HFF-Myc (cell line): ENCODE results near the gene GAREM1.

Experiments used
- DNase-seq: peaks from one replicate; pipeline ENCODE4 v3.0.0-alpha.2; 2011; ENCODE audit warnings: low read depth; ENCODE audit errors: extremely low read depth
- H3K4me3 ChIP-seq: replicated peaks from 2 replicates; pipeline ENCODE4 v1.5.1; 2011; ENCODE audit warnings: low read depth, mild to moderate bottlenecking, control low read depth, low read length
- CTCF ChIP-seq: IDR thresholded peaks from 2 replicates; pipeline ENCODE4 v1.5.1; 2012; ENCODE audit warnings: mild to moderate bottlenecking, low read depth, low read length, control low read depth; ENCODE audit errors: missing control alignments

GAREM1 gene

DNA sequence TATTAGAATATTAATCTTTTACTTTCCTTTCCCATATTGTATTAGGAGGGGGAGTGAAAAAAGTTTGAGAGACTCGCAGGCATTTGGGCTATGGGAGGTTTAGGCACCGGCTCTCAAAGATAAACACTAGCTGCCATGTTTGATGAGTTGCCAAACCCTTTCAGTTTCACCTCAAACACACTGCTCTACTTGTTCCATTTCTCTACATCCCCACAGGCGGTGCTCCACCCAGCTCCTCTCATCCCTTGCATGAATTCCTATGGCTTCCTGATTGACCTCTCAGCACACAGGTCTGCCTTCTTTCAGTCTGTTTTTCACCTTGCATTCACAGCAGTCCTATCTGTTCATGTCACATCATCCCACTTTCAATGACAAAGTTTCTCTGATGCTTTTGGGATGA, 215.1 kb downstream of the GAREM1 start:
- H3K4me3 ChIP-seq: no peak overlapping the region
- no peak for DNase-seq
- no peak for TF ChIP-seq CTCF

GRCh38 chr18:32252141-32252860, 218.4 kb downstream of the GAREM1 start:
- no peak overlapping the region for H3K4me3 ChIP-seq
- TF ChIP-seq CTCF: no peak
- DNase-seq: no peak

- no peak for TF ChIP-seq CTCF
- no peak for DNase-seq
- H3K4me3 ChIP-seq: no peak overlapping the region
Measured at GRCh38 chr18:32251466-32251865, 219.2 kb downstream of the GAREM1 start.

DNA sequence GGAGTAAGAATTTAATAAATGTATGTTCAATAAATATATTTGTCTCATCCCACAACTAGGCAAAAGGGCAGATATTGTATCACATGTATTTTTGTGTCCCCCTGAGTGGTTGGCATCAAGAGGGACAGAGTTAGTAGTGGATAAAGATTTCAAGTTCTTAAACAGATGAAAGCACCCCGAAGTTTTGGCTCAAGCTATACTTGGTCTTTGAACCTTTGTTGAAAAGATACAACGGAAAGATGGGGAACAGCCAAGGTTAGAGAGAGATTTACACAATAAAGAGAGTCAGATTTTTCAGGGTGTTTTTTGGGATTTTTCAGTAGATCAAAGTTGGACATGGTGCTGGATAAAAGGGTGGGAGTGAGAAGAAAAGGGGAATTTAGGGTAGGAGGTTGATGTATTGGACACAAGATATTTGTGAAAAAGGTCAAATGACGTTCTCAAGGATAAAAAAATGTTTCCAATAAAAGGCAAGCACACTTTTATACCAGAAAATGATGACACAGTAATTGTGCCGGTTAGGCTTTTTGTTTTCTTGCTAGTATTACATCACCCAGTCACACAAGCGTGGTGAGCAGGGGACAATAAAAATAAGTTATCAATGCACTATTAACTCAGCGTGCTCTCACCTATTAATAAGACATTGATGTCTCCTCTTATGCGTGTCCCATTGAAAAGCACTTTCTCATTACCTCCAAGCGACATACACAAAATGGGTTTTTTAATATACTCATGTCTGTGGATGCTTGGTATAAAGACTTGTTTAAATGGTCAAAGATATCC, 221.3 kb downstream of the GAREM1 start:
- no peak for DNase-seq
- no peak for TF ChIP-seq CTCF
- H3K4me3 ChIP-seq: no peak overlapping the region

DNA sequence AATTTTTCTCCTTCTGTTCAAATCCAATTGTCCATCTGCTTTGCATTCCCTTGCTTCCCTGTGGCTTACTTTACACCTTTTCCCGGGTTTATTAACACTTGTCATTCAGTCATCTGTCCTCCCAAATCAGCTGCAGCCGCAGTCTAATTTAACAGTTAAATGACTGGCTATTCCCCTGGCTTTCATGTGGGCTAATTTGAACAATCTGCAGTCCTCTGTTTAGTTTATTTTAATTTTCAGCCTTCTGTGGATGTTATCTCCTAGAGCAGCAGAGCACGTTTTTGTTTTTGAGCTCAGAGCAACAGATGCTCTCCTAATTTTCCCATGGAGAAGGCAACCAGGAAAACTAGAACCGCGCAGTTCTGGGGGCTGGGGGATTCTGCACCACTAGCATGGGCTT, 225.8 kb downstream of the GAREM1 start:
- DNase-seq: no peak
- no peak for TF ChIP-seq CTCF

GRCh38 chr18:32243358-32243757, 227.3 kb downstream of the GAREM1 start:
- TF ChIP-seq CTCF: no peak
- no peak for DNase-seq
- H3K4me3 ChIP-seq: no peak overlapping the region

More for the DNA sequence above, 225.8 kb downstream of the GAREM1 start:
- H3K4me3 ChIP-seq: no peak overlapping the region
